HK-2 (cell line): Measurements from ENCODE around the gene PAX3.
"Not testable (repeated sequence)": the region's sequence is repeated elsewhere in the genome, so short reads cannot be mapped to it uniquely, and the experiment has no call there.

Source experiments
- DNase-seq: peaks from one replicate; pipeline ENCODE4 v3.0.0-alpha.2; 2018; ENCODE audit not compliant: unreplicated experiment

PAX3 gene

GRCh38 chr2:222214885-222215284, 83.9 kb downstream of the PAX3 start:
- DNase-seq, result no peak

- no peak for DNase-seq
Measured at GRCh38 chr2:222213049-222213448, 85.7 kb downstream of the PAX3 start.

- no peak for DNase-seq
Measured at GRCh38 chr2:222212571-222212970, 86.2 kb downstream of the PAX3 start.

- no peak for DNase-seq
Measured at GRCh38 chr2:222208010-222208690, 90.6 kb downstream of the PAX3 start.

GRCh38 chr2:222205136-222205535, 93.7 kb downstream of the PAX3 start:
- no peak for DNase-seq

- DNase-seq, result no peak
Measured at GRCh38 chr2:222203041-222203440, 95.8 kb downstream of the PAX3 start.

- no peak for DNase-seq
Measured at GRCh38 chr2:222196159-222196558, 102.6 kb downstream of the PAX3 start.

GRCh38 chr2:222194669-222195068, 104.1 kb downstream of the PAX3 start:
- no peak for DNase-seq

GRCh38 chr2:222193328-222193983, 105.3 kb downstream of the PAX3 start:
- DNase-seq, result no peak

GRCh38 chr2:222180619-222181018, 118.2 kb downstream of the PAX3 start:
- no peak for DNase-seq

GRCh38 chr2:222179592-222179991, 119.2 kb downstream of the PAX3 start:
- no peak for DNase-seq

- no peak for DNase-seq
Measured at GRCh38 chr2:222178450-222178849, 120.3 kb downstream of the PAX3 start.

GRCh38 chr2:222176890-222177289, 121.9 kb downstream of the PAX3 start:
- DNase-seq, result no peak

- no peak for DNase-seq
Measured at GRCh38 chr2:222174450-222174849, 124.3 kb downstream of the PAX3 start.

GRCh38 chr2:222169346-222169745, 129.5 kb downstream of the PAX3 start:
- no peak for DNase-seq

- DNase-seq, result no peak
Measured at GRCh38 chr2:222167762-222168161, 131.0 kb downstream of the PAX3 start.

- DNase-seq, result no peak
Measured at GRCh38 chr2:222160944-222161343, 137.9 kb downstream of the PAX3 start.

GRCh38 chr2:222160125-222160524, 138.7 kb downstream of the PAX3 start:
- DNase-seq, result no peak

GRCh38 chr2:222159221-222159620, 139.6 kb downstream of the PAX3 start:
- no peak for DNase-seq

- DNase-seq, result not testable (repeated sequence)
Measured at GRCh38 chr2:222155003-222155664, 143.7 kb downstream of the PAX3 start.
